H1 (cell line): ENCODE results near the gene PIEZO1. TPM values are rescaled to one million over a fixed set of nuclear protein-coding genes. Genes with fewer than 3 reads are reported as not detected.
A peak's percentile ranks its signal among the peaks of the same experiment; 100 is the strongest.

Experiments used
- CTCF ChIA-PET: fragments of 300-600 bp; sonication (Branson Sonifier 250); formaldehyde crosslinking; loops from one replicate; lab custom pipeline; 2021; ENCODE audit not compliant: partially characterized antibody; lab: Charles Lee
- POLR2A ChIA-PET: fragments of 300-600 bp; sonication (Branson Sonifier 250); formaldehyde crosslinking; loops from one replicate; lab custom pipeline; 2021; ENCODE audit warnings: inconsistent platforms; ENCODE audit not compliant: partially characterized antibody; lab: Charles Lee
- DNase-seq, 2 experiments: peaks; one replicate each; pipeline versions ENCODE4 v3.0.0 to v3.0.0-alpha.2; 2010 to 2022; ENCODE audit warnings: low spot score in 2 of 2, low read depth in 1 of 2, mixed read lengths in 1 of 2
- FAIRE-seq: peaks from 2 replicates; lab custom pipeline; 2011; peaks lifted over from hg19 to GRCh38; lab: Jason Lieb, UNC
- H2AFZ ChIP-seq: 2 replicates; pipeline ENCODE4 v1.8.1; 2012; ENCODE audit warnings: low read length, inconsistent platforms
- H2AK5ac ChIP-seq: 2 replicates; pipeline ENCODE4 v1.6.1; 2013; ENCODE audit warnings: low read depth, low read length
- H2BK120ac ChIP-seq: replicated peaks from 2 replicates; pipeline ENCODE3; 2013; ENCODE audit warnings: low read depth, low read length, inconsistent platforms
- H2BK12ac ChIP-seq: 2 replicates; pipeline ENCODE4 v1.6.1; 2013; ENCODE audit warnings: low read depth, low read length
- H2BK15ac ChIP-seq: 2 replicates; pipeline ENCODE4 v1.6.1; 2013; ENCODE audit warnings: low read length
- H2BK20ac ChIP-seq: 2 replicates; pipeline ENCODE4 v1.6.1; 2013; ENCODE audit warnings: low read length
- H2BK5ac ChIP-seq: 2 replicates; pipeline ENCODE4 v1.6.1; 2013; ENCODE audit warnings: low read depth, low read length
- H3K14ac ChIP-seq: 2 replicates; pipeline ENCODE4 v1.6.1; 2013; ENCODE audit warnings: inconsistent platforms; ENCODE audit not compliant: insufficient read length
- H3K18ac ChIP-seq: 2 replicates; pipeline ENCODE4 v1.6.1; 2013; ENCODE audit warnings: low read length; ENCODE audit errors: extremely low read depth
- H3K23ac ChIP-seq: 2 replicates; pipeline ENCODE4 v1.6.1; 2013; ENCODE audit warnings: inconsistent platforms; ENCODE audit not compliant: insufficient read length
- H3K23me2 ChIP-seq: 2 replicates; pipeline ENCODE4 v1.6.1; 2013; ENCODE audit warnings: low read depth, low read length
- H3K27ac ChIP-seq: 2 replicates; pipeline ENCODE4 v1.6.1; 2011; ENCODE audit warnings: low read depth, low read length, inconsistent platforms
- H3K27me3 ChIP-seq, 4 experiments: replicated peaks in 1 of 4; 1 replicate in 1 of 4; 2 replicates in 3 of 4; pipeline versions ENCODE4 v1.6.1 to v1.8.1; 2011 to 2013; ENCODE audit warnings: low read length in 3 of 4, mild to moderate bottlenecking in 3 of 4, inconsistent platforms in 2 of 4, mixed read lengths in 2 of 4, moderate library complexity in 1 of 4; ENCODE audit not compliant: control insufficient read depth in 3 of 4, insufficient read depth in 3 of 4; ENCODE audit errors: extremely low read depth in 1 of 4
- H3K36me3 ChIP-seq, 4 experiments: 2 replicates each; pipeline versions ENCODE4 v1.6.1 to v1.8.1; 2011 to 2013; ENCODE audit warnings: mild to moderate bottlenecking in 4 of 4, low read length in 3 of 4, moderate library complexity in 2 of 4, control low read depth in 1 of 4, inconsistent platforms in 1 of 4; ENCODE audit not compliant: insufficient read depth in 4 of 4, control insufficient read depth in 2 of 4
- H3K4ac ChIP-seq: replicated peaks from 2 replicates; pipeline ENCODE3; 2013; ENCODE audit warnings: low read length, low read depth, mixed read lengths, inconsistent platforms; ENCODE audit not compliant: insufficient read length
- H3K4me1 ChIP-seq, 4 experiments: replicated peaks in 1 of 4; 1 replicate in 1 of 4; 2 replicates in 3 of 4; pipeline versions ENCODE4 v1.6.1 to v1.8.1; 2011 to 2013; ENCODE audit warnings: low read length in 3 of 4, inconsistent platforms in 2 of 4, mixed read lengths in 1 of 4; ENCODE audit not compliant: insufficient read depth in 4 of 4, control insufficient read depth in 3 of 4
- H3K4me2 ChIP-seq, 2 experiments: 2 replicates each; pipeline versions ENCODE4 v1.6.1 to v1.8.1; 2011 to 2013; ENCODE audit warnings: low read depth in 2 of 2, low read length in 2 of 2, control low read depth in 1 of 2, inconsistent platforms in 1 of 2, mild to moderate bottlenecking in 1 of 2; ENCODE audit not compliant: insufficient read depth in 1 of 2
- H3K4me3 ChIP-seq, 4 experiments: fragments of 200-600, 300-600 bp in 1 of 4; sonication (generic), shearing (Covaris generic), sonication (Bioruptor Twin) in 1 of 4; 2 replicates each; pipeline versions ENCODE4 v1.5.1 to v1.8.1; 2011 to 2016; ENCODE audit warnings: low read length in 4 of 4, low read depth in 3 of 4, control low read depth in 2 of 4, inconsistent platforms in 2 of 4, mild to moderate bottlenecking in 2 of 4, mixed read lengths in 1 of 4, moderate library complexity in 1 of 4; ENCODE audit not compliant: insufficient read depth in 2 of 4; ENCODE audit errors: extremely low read depth in 1 of 4
- H3K56ac ChIP-seq: replicated peaks from 2 replicates; pipeline ENCODE3; 2013; ENCODE audit warnings: low read depth, mild to moderate bottlenecking, mixed read lengths, low read length, inconsistent platforms; ENCODE audit not compliant: insufficient read length
- H3K79me1 ChIP-seq: 2 replicates; pipeline ENCODE4 v1.6.1; 2013; ENCODE audit warnings: low read depth, low read length, control low read depth
- H3K79me2 ChIP-seq, 2 experiments: 2 replicates each; pipeline versions ENCODE4 v1.6.1 to v1.8.1; 2012 to 2013; ENCODE audit warnings: low read length in 2 of 2, mild to moderate bottlenecking in 2 of 2, inconsistent platforms in 1 of 2; ENCODE audit not compliant: insufficient read depth in 2 of 2, control insufficient read depth in 1 of 2
- H3K9ac ChIP-seq, 4 experiments: replicated peaks in 1 of 4; 1 replicate in 1 of 4; 2 replicates in 3 of 4; pipeline versions ENCODE4 v1.6.1 to v1.8.1; 2011 to 2013; ENCODE audit warnings: low read depth in 3 of 4, low read length in 3 of 4, control low read depth in 2 of 4, mild to moderate bottlenecking in 2 of 4, moderate library complexity in 2 of 4, inconsistent platforms in 1 of 4; ENCODE audit errors: extremely low read depth in 1 of 4
- H3K9me3 ChIP-seq, 2 experiments: 2 replicates each; pipeline versions ENCODE4 v1.6.1 to v1.8.1; 2012 to 2013; ENCODE audit warnings: mild to moderate bottlenecking in 2 of 2, moderate library complexity in 2 of 2, control low read depth in 1 of 2, inconsistent platforms in 1 of 2, low read depth in 1 of 2, low read length in 1 of 2, mixed read lengths in 1 of 2; ENCODE audit not compliant: insufficient read depth in 2 of 2
- H4K20me1 ChIP-seq, 2 experiments: replicated peaks in 1 of 2; 2 replicates each; pipeline versions ENCODE3 to v1.8.1; 2011 to 2013; ENCODE audit warnings: inconsistent platforms in 2 of 2, low read length in 2 of 2, mild to moderate bottlenecking in 1 of 2; ENCODE audit not compliant: insufficient read depth in 2 of 2, control insufficient read depth in 1 of 2
- H4K5ac ChIP-seq: 2 replicates; pipeline ENCODE4 v1.6.1; 2013; ENCODE audit warnings: low read length, low read depth, mixed read lengths, inconsistent platforms; ENCODE audit not compliant: insufficient read length
- H4K8ac ChIP-seq: 2 replicates; pipeline ENCODE4 v1.8.0; 2013; ENCODE audit warnings: mild to moderate bottlenecking, moderate library complexity, low read length, inconsistent platforms; ENCODE audit not compliant: insufficient read depth; ENCODE audit errors: extremely low read depth
- H4K91ac ChIP-seq: replicated peaks from 2 replicates; pipeline ENCODE3; 2013; ENCODE audit warnings: low read length, mixed read lengths, inconsistent platforms; ENCODE audit not compliant: insufficient read length
- EZH2 ChIP-seq: fragments of 200-600 bp; sonication (generic); IDR thresholded peaks from 2 replicates; pipeline ENCODE4 v1.7.1; 2012; ENCODE audit warnings: low read depth, mild to moderate bottlenecking, moderate library complexity, low read length, inconsistent platforms; ENCODE audit not compliant: severe bottlenecking
- SUZ12 ChIP-seq: fragments of 200-600 bp; sonication (generic); IDR thresholded peaks from 2 replicates; pipeline ENCODE4 v1.6.1; 2012; ENCODE audit warnings: mild to moderate bottlenecking, inconsistent platforms, low read length, moderate library complexity, mixed read lengths
- WGBS, 2 experiments: shearing (Covaris generic) in 1 of 2; methylation state at CpG; one replicate each; pipeline versions ENCODE4 v1.1.6 to v1.1.7; 2013 to 2015; ENCODE audit warnings: low lambda C conversion rate in 2 of 2, mixed read lengths in 2 of 2, inconsistent platforms in 1 of 2, low coverage in 1 of 2, missing lambda C conversion rate in 1 of 2; ENCODE audit not compliant: insufficient replicate concordance in 2 of 2, insufficient coverage in 1 of 2, insufficient read length in 1 of 2; ENCODE audit errors: extremely low coverage in 1 of 2, missing lambda C conversion rate in 1 of 2; 5-methylcytosine and 5-hydroxymethylcytosine counted together
- polyA plus RNA-seq, 7 experiments: library from polyadenylated mRNA; depleted of rRNA in 3 of 7; stranded (reverse) in 5 of 7; unstranded in 2 of 7; fragments of >200 nt in 5 of 7; fragments of 200-250 nt in 2 of 7; gene quantifications; 1 replicate in 5 of 7; 2 replicates in 1 of 7; 4 replicates in 1 of 7; pipeline versions ENCODE4 v1.2.1 to v1.2.3, GENCODE V29; 2011 to 2013; ENCODE audit warnings: missing spikeins in 2 of 7, mixed read lengths in 2 of 7
- total RNA-seq: library from RNA; stranded (reverse); fragmentation: NEBNext Ultra II Directional; extraction: Animal tissue kit (Norgen Biotek cat#: 25700); gene quantifications from 2 replicates; pipeline ENCODE4 v1.2.1, GENCODE V29; 2021

Gene PIEZO1
- total and polyA plus RNA-seq, 2 of the 8 experiments (the other 6 are each of a cell fraction or from before 2014, with no cell fraction given): 42.3 to 67.5 TPM

- Histone ChIP-seq H3K4ac (no peak overlapping the region), H3K18ac (no peak overlapping the region), H3K23ac (no peak overlapping the region), H3K14ac (no peak overlapping the region), H3K36me3 (no peaks in the 10 kb centered on the region), H3K9me3 (no peaks in the 10 kb centered on the region), H3K79me1 (no peaks in the 10 kb centered on the region), H3K4me3 (peak overlapping the region in 3 of 4 experiments; percentile 61 to 77 (median 69); a peak in 5 of 8 replicates), H4K91ac (no peak overlapping the region), H3K79me2 (no peaks in the 10 kb centered on the region), H3K56ac (no peak overlapping the region), H2AK5ac (0 out of 2 replicates have a peak overlapping the region, but pooled peaks have one; percentile 6), H4K5ac (no peak overlapping the region), H3K23me2 (peaks cover 13% of the 10 kb centered on the region; the same call in 1 of the 2 replicates), H4K8ac (no peak overlapping the region; the same call in 1 of the 2 replicates), H3K4me1 (peaks cover 0 to 8% (median 6%) of the 10 kb centered on the region in 4 experiments; a peak in 6 of 7 replicates), H2AFZ (no peak overlapping the region), H3K27me3 (peaks cover 0 to 12% (median 9%) of the 10 kb centered on the region in 4 experiments; a peak in 3 of 7 replicates), H4K20me1 (peaks cover 0 to 2% of the 10 kb centered on the region in 2 experiments), H2BK120ac (no peak overlapping the region), H3K9ac (no peak overlapping the region), H2BK12ac (no peak overlapping the region), H3K27ac (no peak overlapping the region), H3K4me2 (peak overlapping the region; percentile 69 to 95), H2BK15ac (peak overlapping the region; percentile 94; the same call in 1 of the 2 replicates), H2BK5ac (no peak overlapping the region), H2BK20ac (no peak overlapping the region)
- CTCF ChIA-PET: interaction anchor here (0.8 to 5.7 kb wide), 16 partner anchors 9 to 206 kb away, joined by 3 to 87 read pairs (median 5); no protein-coding TSS in a partner anchor
- POLR2A ChIA-PET: interaction anchor here (1.0 to 1.8 kb wide), 5 partner anchors 9 to 40 kb away, joined by 3 to 5 read pairs (median 4); partner anchors contain the start of genes CTU2, MVD and RNF166
- DNase-seq (no peak), FAIRE-seq (no peak)
- WGBS, 2 experiments: 75% methylated on average over 15 of the region's 15 CpGs; no CpG with 5 or more reads in 1 of the 2 experiments
- TF ChIP-seq SUZ12 (no peak), EZH2 (peak; percentile 11)
Observed at GRCh38 chr16:88684569-88685155, 100.4 kb downstream of the PIEZO1 start.
